NCI-H1092 treated with DMSO at 0.1 percent for 48 hours (cell line): ENCODE data around the gene KDM5B.
"Not testable (repeated sequence)": the region's sequence is repeated elsewhere in the genome, so short reads cannot be mapped to it uniquely, and the experiment has no call there.

ENCODE experiments used
- DNase-seq: peaks from one replicate; lab custom pipeline; 2025; lab: John Stamatoyannopoulos, UW

KDM5B gene

DNA sequence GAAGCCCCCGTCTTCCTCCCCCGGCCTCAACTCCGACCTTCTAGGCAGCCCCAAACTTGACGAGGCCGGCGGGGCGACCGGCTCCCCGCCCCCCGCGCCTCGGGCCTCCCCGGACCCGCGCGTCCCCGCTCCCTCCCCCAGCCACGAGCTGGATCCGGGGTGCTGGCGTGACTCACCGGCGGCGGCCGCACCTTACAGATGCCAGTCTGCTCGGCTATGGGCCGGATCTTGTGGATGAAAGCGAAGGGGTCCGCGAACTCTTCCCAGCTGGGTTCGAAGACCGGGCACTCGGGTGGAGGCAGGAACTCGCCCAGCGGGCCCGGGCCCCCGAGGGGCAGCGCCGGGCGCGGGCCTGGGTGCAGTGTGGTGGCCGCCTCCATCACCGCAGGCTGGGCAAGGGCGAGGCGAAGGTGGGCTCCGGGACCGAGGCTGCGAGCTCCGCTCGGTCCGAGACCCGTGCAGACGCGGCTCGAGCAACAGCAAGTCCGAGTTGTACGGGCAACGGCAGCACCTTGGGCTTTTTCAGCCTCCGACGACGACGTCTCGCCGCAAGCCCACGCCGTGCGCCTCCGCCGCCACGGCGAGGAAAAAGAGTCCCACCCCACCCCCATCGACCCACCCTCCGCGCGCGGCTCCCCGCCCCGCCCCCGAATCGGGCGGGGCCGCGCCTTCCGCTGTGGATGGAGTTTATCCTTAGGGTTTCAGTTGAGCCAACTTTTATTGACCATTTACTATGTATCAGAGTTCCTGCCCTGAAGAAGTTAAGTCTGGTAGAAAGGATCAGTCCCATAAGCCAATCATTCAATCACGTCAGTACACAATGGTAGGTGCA, at the start of gene KDM5B:
TSS of gene KDM5B (minus strand) at position 496 of the 832 bp plus-strand sequence. CDS start at position 380, 116 bp downstream.
- peak; percentile 56 for DNase-seq

DNA sequence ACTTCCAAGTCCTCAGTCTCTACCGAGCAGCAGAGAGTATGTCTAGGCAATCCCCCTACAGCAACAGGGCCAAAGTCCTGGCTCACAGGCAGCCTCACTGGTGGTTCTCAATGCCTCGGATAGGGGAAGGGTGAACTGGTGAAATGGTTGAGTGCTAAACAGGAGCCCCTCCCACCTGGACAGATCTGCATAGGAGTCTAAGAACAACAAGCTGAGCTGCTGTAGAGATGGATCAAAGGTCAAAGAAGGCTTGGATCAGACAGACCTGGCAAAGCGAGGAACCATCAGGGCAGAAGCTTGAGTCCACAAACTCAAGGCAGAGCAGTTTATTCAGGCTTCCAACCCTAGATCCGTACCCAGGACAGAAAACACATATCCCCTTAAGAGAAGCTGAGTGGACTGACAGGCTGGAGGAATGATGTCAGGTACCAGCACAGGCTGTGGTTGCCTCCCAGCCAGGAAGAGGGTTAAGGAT, 49.0 kb upstream of the KDM5B start:
- no peak for DNase-seq

DNA sequence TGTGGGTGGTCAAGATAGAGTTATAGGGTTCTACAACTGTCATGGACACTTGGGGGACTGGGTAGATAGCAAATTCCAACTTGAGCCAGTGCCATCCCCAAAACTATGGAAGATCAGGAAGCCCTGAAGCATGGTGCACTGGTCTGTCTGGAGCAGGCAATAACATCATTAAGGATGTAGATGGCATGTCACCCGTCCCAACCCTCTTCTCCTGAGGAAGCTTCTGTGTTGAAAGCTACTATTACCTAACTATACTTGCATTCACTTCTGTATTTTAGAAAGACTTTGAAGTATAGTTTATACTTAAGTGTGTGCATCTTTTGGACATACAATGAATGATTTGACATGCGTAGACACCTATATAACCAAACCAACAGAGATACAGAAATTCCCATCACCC, 47.8 kb upstream of the KDM5B start:
- no peak for DNase-seq

DNA sequence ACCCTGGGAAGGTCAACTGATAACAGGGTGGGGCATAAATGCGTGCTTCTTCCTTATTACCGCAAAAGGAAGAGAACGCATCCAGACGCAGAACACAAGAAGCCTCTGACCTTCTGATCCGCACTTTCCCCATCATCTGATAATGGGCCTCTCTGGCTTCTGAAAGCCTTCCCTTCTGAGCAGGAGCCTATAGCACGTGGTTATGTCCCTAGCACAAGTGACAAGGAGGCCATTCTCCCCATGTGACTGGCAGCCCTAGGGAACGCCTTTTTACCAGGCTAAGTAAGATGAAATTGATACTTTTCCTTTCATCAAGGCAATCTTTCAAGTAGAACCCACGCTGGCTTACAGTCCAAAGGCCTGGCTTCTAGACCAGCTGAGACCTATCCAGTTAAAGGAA, 46.6 kb upstream of the KDM5B start:
- DNase-seq: no peak

DNA sequence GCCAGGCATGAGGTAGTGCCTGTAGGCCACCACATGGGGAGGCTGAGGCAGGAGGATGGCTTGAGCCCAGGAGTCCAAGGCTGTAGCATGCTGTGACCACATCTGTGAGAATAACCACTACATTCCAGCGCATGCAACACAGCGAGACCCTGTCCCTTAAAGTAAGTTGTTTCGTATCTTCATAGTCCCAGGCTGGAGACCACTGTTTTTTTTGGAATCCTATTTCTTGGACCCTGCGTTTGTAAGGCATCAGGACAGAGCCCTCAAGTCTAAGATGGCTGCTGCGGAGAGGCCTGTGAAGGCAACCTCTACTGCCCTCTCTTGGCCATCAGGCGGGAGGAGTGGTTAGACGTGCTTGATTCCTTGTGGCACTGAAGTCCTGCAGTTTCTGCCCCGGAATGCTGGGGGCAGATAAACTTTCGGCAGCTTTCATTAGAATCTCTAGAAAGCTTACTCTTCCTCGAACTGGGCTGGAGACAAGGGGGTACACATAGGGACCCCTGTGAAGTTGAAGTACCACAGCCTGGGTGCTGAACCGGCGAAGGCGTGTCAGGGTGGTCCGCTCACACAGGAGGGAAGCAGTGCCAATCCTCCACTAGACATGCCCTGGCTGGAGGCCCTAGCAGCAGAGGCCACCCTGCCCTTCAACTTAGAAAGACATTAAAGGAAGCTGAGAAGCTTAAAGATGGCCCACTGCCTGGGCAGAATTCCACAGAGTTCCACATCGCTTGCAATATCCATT, 44.1 kb upstream of the KDM5B start:
- DNase-seq: peak; percentile 10

DNA sequence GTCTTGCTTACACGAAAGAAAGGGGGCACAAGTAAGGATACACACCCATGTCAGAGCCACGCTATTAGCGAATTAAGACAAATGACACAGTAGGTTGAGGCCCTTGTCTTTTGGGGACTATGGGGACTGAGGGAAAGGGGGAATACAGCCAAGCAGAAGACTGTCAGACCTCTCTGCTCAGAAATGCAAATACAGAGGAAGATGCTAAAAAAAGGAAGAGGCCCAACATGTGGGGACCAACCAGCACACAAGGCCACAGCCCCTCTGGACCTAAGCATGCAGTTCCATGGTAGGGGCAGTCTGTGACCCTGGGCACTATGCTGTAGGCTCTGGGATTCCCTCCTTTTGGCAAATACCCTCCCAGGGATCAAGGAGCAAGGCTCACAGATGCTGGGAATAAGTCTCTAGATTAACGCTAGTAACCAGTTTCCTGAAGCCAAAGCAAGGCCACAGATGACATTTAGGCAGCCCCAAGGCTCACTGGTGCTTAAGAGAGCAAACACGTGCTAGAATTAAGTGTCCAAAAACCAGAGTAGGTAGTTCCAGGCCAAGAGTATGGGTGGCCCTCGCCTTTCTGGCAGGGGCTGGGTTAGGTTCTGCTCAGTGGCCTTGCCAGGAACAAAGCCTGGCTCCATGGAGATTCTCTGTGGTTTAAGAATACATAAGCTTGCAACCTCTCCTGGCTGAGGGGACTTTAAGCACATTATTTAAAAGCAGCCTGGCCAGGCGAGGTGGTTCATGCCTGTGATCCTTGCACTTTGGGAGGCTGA, 42.6 kb upstream of the KDM5B start:
- DNase-seq: no peak

DNA sequence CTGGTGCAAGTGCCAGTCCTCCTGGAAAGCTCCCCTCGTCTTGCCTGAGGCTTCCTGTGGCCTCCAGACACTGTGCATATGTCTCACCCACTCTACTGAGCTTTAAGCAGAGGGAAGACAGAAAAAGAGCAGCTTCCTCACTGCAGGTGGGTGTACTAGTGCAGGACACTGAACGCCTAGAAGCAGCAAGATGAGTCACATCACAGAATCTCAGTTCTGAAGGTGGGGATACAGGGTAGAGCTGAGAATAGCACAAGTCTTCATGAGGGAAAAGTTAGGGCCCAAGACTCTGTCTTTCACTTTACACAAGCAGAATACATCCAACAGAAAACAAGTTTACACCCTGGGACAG, 39.9 kb upstream of the KDM5B start:
- no peak for DNase-seq

DNA sequence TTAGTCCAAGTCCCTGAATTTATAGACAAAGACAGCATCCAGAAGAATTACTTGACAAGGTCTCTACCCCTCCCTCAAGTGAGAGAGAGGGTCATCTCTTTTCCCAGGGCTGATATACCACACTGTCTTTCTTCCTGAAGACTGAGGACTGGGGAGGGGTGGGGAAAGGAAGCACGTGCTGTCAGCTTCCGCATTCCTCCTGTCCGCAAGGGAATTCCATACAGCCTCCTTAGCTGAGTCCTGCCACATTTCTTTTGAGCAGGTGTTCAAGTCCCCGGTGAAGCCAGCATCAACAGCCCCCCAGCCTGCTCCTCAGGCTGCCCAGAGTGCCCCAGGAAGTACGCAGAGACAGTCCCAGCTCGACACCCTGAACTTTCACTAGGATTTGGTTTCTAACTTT, 36.7 kb upstream of the KDM5B start:
- no peak for DNase-seq

DNA sequence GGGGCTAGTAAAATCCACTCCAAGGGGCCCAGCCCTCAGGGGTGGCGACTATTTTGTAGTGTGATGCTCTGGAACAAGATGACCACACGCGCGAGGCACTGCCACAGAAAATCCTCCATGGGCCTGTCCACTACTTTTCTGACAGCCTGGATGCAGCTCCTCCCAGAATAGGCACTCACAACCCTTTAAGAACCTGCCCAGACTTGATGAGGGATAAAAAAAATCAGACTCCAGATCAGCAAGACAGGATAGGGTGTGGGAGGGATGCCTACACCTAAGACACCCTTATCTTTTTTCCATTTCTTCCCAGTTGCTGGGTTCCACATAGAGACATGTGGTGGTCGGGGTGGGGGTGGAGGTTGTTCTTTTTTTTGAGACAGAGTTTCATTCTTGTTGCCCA, 36.0 kb upstream of the KDM5B start:
- DNase-seq: no peak

DNA sequence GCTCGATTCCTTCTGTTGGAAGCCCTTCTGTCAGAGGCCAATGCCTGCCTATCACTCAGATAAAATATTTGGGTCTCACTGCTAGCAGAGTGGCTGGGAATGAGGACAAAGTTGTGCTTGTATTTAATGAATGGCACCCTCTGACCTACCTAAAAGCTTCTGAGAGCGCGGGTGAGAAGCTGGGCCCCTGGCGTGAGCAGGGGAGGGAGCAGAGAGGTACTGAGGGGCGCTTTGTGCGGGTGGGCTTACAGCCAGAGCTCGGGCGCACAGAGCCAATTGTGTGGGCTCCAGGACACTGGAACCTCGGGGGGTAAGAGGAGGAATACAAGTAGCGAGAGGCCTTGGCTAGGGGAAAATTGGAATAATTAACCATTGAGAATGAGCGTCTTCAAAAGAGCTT, 34.9 kb upstream of the KDM5B start:
- no peak for DNase-seq

DNA sequence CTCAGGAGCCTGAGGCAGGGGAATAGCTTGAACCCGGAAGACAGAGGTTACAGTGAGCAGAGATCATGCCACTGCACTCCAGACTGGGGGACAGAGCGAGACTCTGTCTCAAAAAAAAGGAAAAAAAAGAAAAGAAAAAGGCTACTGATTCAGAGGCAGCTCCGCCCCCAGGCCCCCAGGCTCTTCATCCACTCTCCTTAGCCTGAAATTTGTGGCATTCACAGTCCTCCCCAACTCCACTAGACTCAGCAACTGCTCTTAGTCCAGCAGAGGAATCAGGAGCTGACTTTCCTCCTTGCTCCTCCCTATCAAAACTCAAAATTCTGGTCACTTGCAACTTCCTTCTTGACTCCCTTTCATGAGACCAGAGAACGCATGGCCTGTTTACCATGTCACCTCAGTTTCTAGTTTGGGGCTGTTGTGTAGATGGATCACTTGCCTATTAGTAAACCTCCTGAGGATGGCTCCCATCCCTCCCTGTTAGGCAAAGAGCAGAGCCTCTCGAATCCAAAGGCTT, 29.6 kb upstream of the KDM5B start:
- DNase-seq: no peak

DNA sequence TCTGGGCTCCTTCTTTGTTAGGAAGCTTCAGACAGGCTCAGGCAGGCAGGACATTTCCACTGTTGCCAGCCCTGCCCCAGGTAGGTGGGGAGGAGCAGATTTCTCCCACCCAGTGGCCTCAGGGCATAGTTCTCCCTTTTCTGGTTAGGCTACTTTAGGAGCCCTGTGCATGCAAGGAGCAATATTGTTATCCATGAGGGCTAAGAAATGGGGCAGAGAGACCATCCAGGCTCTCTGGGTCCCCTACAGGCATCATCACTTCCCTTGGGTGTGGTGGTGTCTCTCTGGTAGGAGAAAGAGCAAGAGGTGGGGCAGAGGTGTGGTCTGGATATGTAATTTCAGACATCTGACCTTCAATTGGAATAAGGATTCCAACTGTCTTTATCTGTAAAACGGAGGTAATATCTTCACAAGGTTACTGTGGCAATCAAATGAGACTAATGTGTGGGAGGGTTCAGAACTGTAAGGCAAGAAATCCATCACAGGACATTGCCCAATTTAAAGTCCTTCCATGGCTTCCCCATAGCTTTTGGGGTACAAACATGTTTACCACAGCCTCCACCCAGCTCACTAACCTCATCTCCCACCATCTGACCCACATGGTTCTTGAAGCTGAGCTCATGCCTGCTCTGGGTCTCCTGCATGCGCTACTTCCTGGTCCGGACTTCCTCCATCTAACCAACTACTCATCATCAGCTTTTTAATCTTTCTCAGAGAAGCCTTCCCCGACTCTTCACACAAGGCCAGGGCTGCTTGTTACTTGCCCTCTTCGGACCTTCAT, 28.6 kb upstream of the KDM5B start:
- no peak for DNase-seq

DNA sequence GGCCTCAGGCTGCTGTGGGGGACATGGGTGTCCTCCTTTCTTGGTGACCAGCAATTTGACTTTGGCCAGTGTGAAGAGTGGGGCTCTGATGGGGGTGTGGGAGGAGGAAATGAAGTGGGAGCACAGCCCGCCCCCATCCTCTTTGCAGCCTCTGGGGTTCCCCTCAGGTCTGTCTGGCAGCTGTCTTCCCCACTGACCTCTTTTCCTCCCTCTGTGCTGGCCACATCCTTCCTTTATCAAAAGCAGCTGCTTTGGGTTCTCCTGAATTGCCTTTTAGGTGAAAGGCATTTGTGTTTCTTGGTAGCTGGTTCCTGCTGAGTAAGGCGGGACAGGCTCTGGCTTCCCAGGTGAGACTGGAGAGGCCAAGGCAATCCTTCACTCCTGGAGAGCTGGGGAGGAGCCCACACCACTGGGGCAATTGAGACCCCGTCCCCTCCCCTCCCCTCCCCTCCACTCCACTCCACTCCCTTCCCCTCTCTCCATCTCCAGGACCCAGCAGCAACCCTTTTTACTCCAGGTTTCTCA, 27.4 kb upstream of the KDM5B start:
- DNase-seq: no peak

DNA sequence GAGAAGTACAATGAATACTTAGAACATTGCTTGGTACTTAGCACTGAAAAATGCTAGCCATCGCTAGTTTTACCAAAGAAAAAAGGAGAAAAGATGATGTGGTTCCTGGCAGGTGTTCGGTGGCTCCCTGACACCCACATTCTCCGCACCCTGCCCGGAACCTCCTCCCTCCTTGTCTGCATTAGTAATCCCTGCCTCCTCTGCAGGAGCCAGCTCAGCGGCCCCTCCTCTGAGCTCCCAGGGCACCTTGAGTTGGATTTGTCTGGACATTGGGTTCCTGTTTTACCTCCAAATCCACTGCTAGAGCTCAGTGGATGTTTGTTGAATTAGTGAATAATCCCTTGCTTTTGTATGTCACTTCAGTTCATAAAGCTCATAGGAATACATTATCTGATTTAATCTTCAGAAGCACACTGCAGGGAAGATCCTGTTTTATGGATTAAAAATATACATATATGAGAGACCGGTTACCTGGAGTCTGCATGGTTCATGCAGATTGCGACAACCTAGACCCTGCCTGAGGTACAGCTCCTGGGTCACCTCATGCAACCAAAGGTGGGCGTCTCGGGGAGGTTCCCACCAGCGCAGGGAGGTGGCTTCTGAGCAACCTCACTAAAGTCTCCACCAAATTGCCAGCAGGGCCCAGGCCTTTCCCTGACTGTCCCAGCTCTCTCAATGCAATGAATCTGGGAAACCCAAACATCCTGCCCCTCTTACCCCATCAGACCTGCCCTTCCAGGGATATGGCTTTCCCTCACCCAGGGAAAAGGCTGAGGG, 26.7 kb upstream of the KDM5B start:
- no peak for DNase-seq

DNA sequence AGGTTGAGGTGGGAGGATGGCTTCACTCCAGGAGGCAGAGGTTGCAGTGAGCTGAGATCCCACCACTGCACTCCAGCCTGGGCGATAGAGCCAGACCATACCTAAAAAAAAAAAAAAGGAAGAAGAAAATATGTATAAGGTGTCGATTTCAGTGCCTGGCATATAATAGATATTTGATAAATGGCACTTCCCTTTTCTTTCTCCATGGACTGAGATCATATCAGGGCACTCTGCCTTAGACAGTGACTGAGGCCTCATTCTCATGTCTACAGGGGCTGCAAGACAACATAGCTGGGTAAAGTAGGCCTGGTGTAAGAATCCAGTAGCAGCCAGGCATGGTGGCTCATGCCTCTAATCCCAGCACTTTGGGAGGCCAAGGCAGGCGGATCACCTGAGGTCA, 23.7 kb upstream of the KDM5B start:
- no peak for DNase-seq

DNA sequence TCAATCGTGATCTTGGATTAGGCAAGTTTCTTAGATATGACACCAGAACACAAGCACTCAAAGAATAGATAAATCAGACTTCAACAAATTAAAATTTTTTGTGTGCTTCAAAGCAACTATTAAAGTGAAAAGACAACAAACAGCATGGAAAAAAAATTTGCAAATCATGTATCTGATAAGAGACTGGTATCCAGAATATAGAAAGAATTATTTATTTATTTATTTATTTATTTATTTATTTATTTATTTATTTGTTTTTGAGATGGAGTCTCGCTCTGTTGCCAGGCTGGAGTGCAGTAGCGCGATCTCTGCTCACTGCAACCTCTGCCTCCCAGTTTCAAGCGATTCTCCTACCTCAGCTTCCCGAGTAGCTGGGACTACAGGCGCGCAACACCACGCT, 21.0 kb upstream of the KDM5B start:
- DNase-seq: not testable (repeated sequence)

DNA sequence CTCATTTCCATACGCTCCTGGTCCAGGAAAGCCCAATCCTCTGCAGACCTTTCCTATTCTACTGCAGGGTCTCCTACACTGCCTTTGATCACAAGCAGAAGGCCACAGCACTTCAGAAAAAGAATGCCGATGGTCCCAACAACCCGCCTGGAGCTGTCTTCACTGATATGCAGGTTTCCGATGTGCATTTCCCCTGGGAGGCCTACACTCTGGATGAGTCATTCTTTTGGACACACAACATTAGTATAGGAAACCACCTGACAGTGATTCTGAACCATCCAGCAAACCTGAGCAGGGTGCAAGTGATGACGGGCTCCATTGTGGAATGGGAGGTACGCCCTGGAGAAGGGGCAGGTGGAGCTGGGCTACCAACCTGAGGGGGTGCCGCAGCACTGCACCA, 17.5 kb upstream of the KDM5B start:
- DNase-seq: no peak

DNA sequence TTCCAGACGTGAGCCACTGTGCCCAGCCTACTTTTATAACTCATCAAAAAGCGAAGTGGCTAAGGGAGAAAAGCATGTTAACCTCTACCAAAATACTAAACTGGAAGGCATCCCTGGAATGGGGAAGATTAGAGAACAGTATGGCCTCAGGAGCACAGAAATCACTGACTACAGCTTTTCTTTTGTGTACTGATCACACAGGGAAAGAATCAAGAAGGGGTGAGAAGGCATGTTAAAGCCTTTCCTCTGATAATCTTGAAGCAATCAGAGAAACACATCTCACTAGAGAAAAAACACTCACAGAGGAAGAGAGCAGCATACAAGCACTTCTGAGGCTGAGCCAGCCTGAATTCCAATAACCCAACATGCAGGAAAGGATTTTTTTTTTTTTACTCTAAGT, 13.2 kb upstream of the KDM5B start:
- no peak for DNase-seq

DNA sequence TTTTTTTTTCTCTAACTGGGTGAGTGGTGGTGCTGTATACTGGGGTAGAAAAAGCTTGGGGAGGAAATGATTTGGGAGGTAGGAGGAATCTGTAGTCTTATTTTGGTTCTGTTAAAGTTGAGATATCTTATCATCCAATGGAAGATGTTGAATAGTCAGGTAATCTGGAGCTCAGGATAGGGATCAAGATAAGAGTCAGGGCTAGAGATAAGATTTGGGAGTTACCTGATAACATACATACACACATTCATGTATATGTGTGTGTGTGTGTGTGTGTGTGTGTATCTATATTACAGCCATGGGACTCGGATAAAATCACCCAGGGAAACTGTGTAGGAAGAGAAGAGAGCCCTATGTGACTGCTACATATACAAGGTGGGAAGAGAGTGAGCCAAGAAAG, 10.6 kb upstream of the KDM5B start:
- DNase-seq: no peak

DNA sequence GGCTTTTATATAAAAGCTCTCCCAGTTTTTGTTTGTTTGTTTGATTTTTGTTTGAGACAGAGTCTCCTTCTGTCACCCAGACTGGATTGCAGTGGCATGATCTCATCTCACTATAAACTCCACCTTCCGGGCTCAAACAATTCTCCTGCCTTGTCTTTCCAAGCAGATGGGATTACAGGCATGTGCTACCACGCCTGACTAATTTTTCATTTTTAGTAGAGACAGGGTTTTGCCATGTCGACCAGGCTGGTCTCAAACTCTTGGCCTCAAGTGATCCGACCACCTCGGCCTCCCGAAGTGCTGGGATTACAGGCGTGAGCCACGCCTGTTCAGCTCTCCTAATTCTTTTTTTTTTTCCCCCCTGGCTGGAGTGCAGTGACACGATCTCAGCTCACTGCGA, 6.9 kb upstream of the KDM5B start:
- no peak for DNase-seq
